ENCODE measurements around the gene GFRA1. TPM values are rescaled to one million over a fixed set of nuclear protein-coding genes. Genes with fewer than 3 reads are reported as not detected.

Gene GFRA1
- total and polyA plus RNA-seq, 2 of the 8 experiments (the other 6 are each of a cell fraction or from before 2014, with no cell fraction given): 1.1 to 2.0 TPM

- Histone ChIP-seq H3K18ac (ENCODE audit: extremely low read depth, low read length) (no peak overlapping the region), H2AFZ (ENCODE audit: low read length) (no peak overlapping the region), H2BK120ac (replicated peaks; ENCODE audit: low read depth, low read length) (no peak overlapping the region), H2BK12ac (ENCODE audit: low read depth, low read length) (no peak overlapping the region), H3K9me3 (ENCODE audit: insufficient read depth in 2 of 2, low read depth in 1 of 2, low read length in 1 of 2) (no peaks in the 10 kb centered on the region), H2BK20ac (ENCODE audit: low read length) (no peak overlapping the region), H3K56ac (replicated peaks; ENCODE audit: insufficient read length, low read depth, low read length) (no peak overlapping the region), H4K20me1 (replicated peaks in 1 of 2; ENCODE audit: control insufficient read depth in 1 of 2, insufficient read depth in 2 of 2, low read length in 2 of 2) (no peaks in the 10 kb centered on the region), H2BK15ac (ENCODE audit: low read length) (no peak overlapping the region; the same call in 1 of the 2 replicates), H4K91ac (replicated peaks; ENCODE audit: insufficient read length, low read length) (no peak overlapping the region), H3K27me3 (replicated peaks in 1 of 4; ENCODE audit: control insufficient read depth in 3 of 4, extremely low read depth in 1 of 4, insufficient read depth in 3 of 4, low read length in 3 of 4) (no peaks in the 10 kb centered on the region; a peak in 2 of 7 replicates), H3K4me2 (ENCODE audit: insufficient read depth in 1 of 2, low read depth in 2 of 2, low read length in 2 of 2) (no peak overlapping the region), H3K23me2 (ENCODE audit: low read depth, low read length) (no peaks in the 10 kb centered on the region), H3K4me3 (ENCODE audit: extremely low read depth in 1 of 4, insufficient read depth in 2 of 4, low read depth in 3 of 4, low read length in 4 of 4) (no peak overlapping the region), H3K79me2 (ENCODE audit: control insufficient read depth in 1 of 2, insufficient read depth in 2 of 2, low read length in 2 of 2) (no peaks in the 10 kb centered on the region), H3K36me3 (ENCODE audit: control insufficient read depth in 2 of 4, insufficient read depth in 4 of 4, low read length in 3 of 4) (no peaks in the 10 kb centered on the region), H3K79me1 (ENCODE audit: low read depth, low read length) (no peaks in the 10 kb centered on the region), H3K4ac (replicated peaks; ENCODE audit: insufficient read length, low read depth, low read length) (no peak overlapping the region), H4K8ac (ENCODE audit: extremely low read depth, insufficient read depth, low read length) (no peak overlapping the region), H2BK5ac (ENCODE audit: low read depth, low read length) (no peak overlapping the region), H3K14ac (ENCODE audit: insufficient read length) (no peak overlapping the region), H3K4me1 (replicated peaks in 1 of 4; ENCODE audit: control insufficient read depth in 3 of 4, insufficient read depth in 4 of 4, low read length in 3 of 4) (no peaks in the 10 kb centered on the region), H3K9ac (replicated peaks in 1 of 4; ENCODE audit: extremely low read depth in 1 of 4, low read depth in 3 of 4, low read length in 3 of 4) (no peak overlapping the region), H4K5ac (ENCODE audit: insufficient read length, low read depth, low read length) (no peak overlapping the region), H2AK5ac (ENCODE audit: low read depth, low read length) (no peak overlapping the region), H3K27ac (ENCODE audit: low read depth, low read length) (no peak overlapping the region), H3K23ac (ENCODE audit: insufficient read length) (no peak overlapping the region)
- WGBS, 2 experiments (ENCODE audit: extremely low coverage in 1 of 2, insufficient coverage in 1 of 2, insufficient read length in 1 of 2, insufficient replicate concordance in 2 of 2, low coverage in 1 of 2, low lambda C conversion rate in 2 of 2, missing lambda C conversion rate in 1 of 2): 87% methylated on average over 2 of the region's 2 CpGs; no CpG with 5 or more reads in 1 of the 2 experiments
- ChIA-PET POLR2A (ENCODE audit: partially characterized antibody) (no interaction called here), CTCF (ENCODE audit: partially characterized antibody) (no interaction called here)
- no peak for DNase-seq (ENCODE audit: low read depth in 1 of 2, low spot score in 2 of 2)
- FAIRE-seq: no peak
- TF ChIP-seq JUND (IDR thresholded peaks at IDR 0.05; ENCODE audit: low read length) (no peak), SIX5 (IDR thresholded peaks at IDR 0.05; ENCODE audit: low read depth, low read length) (no peak), SUZ12 (IDR thresholded peaks at IDR 0.05; ENCODE audit: low read length) (no peak), SP4 (IDR thresholded peaks at IDR 0.05; ENCODE audit: low read length) (no peak), E2F6 (IDR thresholded peaks at IDR 0.05) (no peak)
Measured at GRCh38 chr10:116182426-116182825, 90.6 kb downstream of the GFRA1 start.
